ENCODE results near the gene KIAA1755.
"Not testable (repeated sequence)": the region's sequence is repeated elsewhere in the genome, so short reads cannot be mapped to it uniquely, and the experiment has no call there.

The KIAA1755 gene

DNA sequence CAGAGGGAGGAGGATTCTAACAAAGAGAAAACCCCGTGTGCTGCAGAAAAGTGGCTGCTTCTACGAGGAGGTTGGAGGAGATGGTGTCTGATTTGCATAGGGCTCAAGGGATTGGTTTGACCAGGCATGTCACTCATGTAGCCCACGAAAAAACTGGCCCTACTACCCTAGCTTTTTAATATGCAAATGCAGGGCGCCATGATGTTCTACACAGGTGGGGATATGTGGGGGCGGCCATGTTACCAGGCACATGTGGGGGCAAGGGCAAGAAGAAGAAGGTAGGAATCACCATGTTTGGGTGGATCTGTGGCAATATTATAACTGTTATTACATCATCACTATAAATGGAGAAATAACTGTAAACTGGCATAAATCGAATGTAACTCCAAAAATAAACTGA is 9.9 kb downstream of the KIAA1755 start:
- no peak for DNase-seq (ENCODE audit: low spot score)
- TF ChIP-seq CTCF (IDR thresholded peaks at IDR 0.05; ENCODE audit: extremely low read depth, missing control alignments) = no peak

GRCh38 chr20:38249536-38250310 is 10.8 kb downstream of the KIAA1755 start:
- DNase-seq (ENCODE audit: low spot score) = no peak
- no peak for TF ChIP-seq CTCF (IDR thresholded peaks at IDR 0.05; ENCODE audit: extremely low read depth, missing control alignments)

DNA sequence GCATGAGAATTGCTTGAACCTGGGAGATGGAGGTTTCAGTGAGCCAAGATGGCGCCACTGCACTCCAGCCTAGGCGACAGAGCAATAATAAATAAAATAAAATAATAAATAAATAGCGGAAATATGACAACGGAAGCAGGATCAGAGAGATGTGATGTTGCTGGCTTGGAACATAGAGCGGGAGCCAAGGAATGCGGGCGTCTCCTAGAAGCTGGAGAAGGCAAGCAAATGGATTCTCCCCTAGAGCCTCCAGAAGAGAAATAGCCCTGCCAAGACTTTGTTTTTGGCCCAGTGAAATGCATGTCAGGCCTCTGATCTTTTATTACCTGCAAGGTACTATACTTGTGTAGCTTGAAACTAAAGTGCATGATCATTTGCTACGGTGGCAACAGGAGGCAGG is 12.4 kb downstream of the KIAA1755 start:
- TF ChIP-seq CTCF (IDR thresholded peaks at IDR 0.05; ENCODE audit: extremely low read depth, missing control alignments) = no peak
- no peak for DNase-seq (ENCODE audit: low spot score)

DNA sequence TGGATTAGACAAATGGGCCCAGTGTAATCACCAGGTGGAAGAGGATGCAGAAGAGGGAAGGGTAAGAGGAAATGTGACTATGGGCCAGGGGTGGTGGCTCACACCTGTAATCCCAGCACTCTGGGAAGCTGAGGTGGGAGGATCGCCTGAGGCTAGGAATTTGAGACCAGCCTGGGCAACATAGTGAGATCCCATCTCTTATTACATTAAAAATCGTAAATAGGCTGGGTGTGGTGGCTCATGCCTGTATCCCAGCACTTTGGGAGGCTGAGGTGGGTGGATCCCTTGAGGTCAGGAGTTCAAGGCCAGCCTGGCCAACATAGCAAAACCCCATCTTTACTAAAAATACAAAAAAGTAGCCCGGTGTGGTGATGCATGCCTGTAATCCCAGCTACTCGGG is 12.8 kb downstream of the KIAA1755 start:
- DNase-seq (ENCODE audit: low spot score) = not testable (repeated sequence)

- DNase-seq (ENCODE audit: low spot score) = no peak
- no peak for TF ChIP-seq CTCF (IDR thresholded peaks at IDR 0.05; ENCODE audit: extremely low read depth, missing control alignments)
Observed at GRCh38 chr20:38247166-38247509, 13.4 kb downstream of the KIAA1755 start.

DNA sequence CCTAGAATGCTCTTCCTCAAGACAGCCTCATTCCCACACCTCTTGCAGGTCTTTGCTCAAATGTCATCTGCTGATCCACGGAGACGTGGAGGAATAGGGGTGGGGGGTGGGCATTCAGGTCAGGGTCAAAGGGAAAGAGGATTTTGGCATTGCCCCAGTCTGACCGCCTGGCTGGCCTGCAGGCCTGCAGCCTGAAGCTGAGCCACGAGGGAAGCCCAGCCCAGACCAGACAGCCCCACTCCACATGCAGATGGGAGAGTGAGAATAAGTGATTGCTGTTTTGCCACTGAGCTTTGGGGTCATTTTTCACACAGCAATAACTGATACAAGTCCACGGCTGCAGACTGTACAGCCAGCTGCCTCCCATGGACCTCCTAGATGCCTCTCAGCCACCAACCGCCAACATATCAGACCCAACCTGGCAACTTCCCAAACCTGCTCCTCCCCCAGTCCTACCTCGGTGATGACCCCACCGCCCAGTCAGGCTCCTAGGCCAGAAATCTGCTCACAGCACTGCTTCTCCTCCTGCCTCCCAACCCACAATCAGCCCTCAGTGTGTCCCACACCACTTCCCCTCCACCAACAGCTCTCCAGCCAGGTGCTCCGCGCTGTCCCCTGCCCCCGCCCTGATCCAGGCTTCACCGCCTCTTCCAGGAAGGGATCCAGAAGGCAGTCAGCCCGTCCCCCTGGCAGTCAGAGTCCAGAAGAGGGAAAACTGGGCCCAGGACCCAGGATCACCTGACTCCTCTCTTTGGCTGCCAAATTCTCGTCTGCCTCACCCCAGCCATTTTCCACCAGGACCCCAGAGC is 14.0 kb downstream of the KIAA1755 start:
- TF ChIP-seq CTCF (IDR thresholded peaks at IDR 0.05; ENCODE audit: extremely low read depth, missing control alignments) = no peak
- no peak for DNase-seq (ENCODE audit: low spot score)

DNA sequence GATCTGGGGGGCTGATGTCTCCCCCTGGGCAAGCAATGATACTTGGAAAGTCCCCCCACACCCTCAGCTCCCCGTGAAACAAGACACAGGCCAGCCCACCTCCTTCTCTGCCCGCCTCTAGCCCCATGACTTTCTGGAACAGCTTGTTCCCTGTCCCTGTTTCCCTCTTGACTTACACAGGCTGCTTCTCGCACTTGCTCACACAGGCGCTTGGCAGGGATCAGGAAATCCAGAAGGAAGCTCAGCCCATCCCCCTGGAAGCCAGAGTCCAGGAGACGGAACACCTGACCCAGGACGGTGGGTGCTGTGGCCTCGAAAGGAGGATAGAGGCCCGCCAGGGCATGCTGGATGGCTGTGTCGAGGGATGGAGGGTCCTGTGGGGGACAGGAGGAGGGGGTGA is 14.8 kb downstream of the KIAA1755 start:
- no peak for TF ChIP-seq CTCF (IDR thresholded peaks at IDR 0.05; ENCODE audit: extremely low read depth, missing control alignments)

GRCh38 chr20:38243709-38244020 is 16.9 kb downstream of the KIAA1755 start:
- DNase-seq (ENCODE audit: low spot score) = no peak
- no peak for TF ChIP-seq CTCF (IDR thresholded peaks at IDR 0.05; ENCODE audit: extremely low read depth, missing control alignments)

More for the DNA sequence above, 14.8 kb downstream of the KIAA1755 start:
- DNase-seq (ENCODE audit: low spot score) = no peak
